Vagina (tissue), 2 donors: ENCODE data around the gene RPS6KA2.

Experiments used
- CTCF ChIP-seq, 3 experiments: fragments of 450-650 bp in 2 of 3; fragments of 200-600 bp in 1 of 3; sonication (generic) in 1 of 3; IDR thresholded peaks; one replicate each; pipeline ENCODE4 v1.5.1; 2017 to 2019; ENCODE audit warnings: antibody characterized with exemption in 3 of 3, mild to moderate bottlenecking in 2 of 3, moderate library complexity in 2 of 3
- POLR2A ChIP-seq, 2 donors: fragments of 450-650 bp; IDR thresholded peaks; one replicate each; pipeline ENCODE4 v1.6.1; 2017; ENCODE audit warnings: antibody characterized with exemption in 2 of 2, mild to moderate bottlenecking in 2 of 2, moderate library complexity in 2 of 2

GRCh38 chr6:166434336-166434735 is 192.7 kb downstream of the RPS6KA2 start:
- TF ChIP-seq POLR2A (IDR thresholded peaks at IDR 0.05), result no peak
- TF ChIP-seq CTCF (IDR thresholded peaks at IDR 0.05), result no peak
